ENCODE results near the gene ARID5B.

ARID5B gene

GRCh38 chr10:62037166-62037831 lies 135.8 kb downstream of the ARID5B start:
- DNase-seq: peak; percentile 21

- peak; percentile 19 for DNase-seq
These were observed 136.6 kb downstream of the ARID5B start for GRCh38 chr10:62037890-62038608.

GRCh38 chr10:62038609-62039190 lies 137.2 kb downstream of the ARID5B start:
- DNase-seq: peak; percentile 62

- no peak for DNase-seq
These were observed 138.5 kb downstream of the ARID5B start for GRCh38 chr10:62039954-62040353.

DNA sequence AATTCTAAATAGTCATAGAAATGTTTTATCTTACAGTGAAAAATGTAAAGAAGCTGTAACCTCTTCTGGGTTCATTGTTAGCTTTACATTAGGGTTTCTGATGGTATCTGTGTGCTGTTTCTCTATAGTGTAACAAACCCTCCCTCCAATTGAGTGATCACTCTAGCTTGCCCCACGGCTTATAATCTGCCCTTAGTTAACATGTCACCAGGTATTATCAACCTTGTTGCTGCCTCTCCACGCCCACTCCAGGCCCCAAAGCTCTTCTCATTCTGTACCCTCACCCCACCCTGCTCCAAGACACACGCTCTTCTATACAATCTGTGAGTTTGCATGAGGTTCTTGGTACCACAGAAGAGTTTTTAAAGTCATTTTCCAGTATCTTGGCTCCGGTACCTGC lies 139.4 kb downstream of the ARID5B start:
- no peak for DNase-seq

GRCh38 chr10:62043421-62044021 lies 142.0 kb downstream of the ARID5B start:
- DNase-seq: no peak

DNA sequence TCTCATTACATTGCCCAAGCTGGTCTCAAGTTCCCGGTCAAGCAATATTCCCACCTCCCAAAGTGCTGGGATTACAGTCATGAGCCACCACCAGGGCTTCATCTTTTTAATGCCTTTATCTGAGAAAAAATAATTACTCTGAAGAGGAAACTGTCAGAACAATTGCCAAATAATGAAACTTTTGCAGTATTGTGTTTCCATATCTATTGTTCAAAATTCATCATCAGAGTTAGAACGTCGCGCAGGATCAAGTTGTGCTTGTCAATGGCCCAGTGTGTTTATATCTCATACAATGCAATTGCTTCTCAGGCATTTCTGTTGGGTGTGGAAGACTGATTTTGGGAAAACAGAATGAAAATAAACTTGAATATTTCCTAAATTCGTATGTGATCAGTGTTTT lies 143.1 kb downstream of the ARID5B start:
- DNase-seq: no peak

DNA sequence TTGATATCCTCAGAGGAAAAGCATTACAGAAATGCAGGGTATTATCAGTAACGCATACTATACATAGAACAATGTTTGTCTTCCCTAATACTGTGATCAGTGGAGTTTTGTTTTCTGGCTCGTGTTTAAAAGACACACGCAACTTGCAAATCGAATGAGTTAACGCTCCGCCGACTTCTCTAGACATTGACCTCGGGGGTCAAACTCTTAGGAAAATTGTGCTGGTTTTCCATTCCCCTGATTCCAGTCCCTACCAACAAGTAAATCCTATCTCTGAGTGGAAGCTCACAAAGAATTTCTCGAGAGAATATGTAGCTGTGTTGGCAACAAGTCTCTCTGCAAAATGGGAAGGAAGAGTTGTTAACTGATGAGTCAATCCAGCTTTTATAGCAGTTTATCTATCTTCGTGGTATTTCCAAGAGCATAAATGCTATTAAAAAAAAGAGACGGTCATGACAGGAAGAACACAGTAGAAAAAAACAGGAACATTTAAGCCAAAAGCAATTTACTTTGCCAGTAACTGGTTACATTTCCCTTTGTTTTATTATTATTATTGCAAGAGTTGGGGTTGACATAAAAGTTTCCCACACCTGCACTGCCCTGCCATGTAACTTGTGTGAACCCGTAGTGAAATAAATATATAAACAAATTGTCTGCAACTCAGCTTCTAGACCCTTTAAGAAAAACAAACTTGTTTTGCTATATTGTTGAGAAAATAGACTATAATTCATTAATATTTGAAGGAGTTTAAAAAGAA lies 144.4 kb downstream of the ARID5B start:
- DNase-seq: no peak

DNA sequence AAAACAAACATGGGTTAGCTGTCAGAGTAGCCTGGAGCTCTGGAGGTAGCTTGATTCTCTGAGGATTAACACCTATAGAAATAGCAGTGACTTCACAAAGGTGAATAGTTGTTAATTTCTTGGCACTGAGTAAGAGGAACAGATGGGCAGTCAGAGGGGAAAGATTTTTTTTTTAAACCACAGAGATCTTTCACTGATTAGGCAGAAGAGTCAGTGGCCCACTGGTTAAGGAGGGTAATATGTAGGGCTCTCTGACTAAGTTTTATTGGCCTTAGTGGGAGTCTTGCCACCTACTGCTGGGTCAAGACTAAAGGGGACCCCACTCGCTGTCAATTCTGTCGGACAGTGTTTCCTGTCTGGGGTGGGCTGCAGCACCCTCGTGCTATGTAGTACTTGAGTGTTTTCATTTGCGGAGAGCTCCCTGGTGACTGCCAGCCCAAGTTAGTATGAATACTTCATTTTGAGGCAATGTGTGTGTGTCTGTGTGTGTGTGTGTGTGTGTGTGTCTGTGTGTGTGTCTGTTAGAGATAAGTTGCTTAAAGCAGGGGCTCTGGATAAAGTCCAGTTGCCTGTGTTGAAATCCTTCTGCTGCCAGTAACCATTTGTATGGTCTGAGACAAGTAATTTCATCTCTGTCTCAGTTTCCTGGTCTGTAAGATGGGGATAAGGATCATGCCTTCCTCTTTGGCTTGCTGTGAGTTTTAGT lies 145.2 kb downstream of the ARID5B start:
- no peak for DNase-seq

DNA sequence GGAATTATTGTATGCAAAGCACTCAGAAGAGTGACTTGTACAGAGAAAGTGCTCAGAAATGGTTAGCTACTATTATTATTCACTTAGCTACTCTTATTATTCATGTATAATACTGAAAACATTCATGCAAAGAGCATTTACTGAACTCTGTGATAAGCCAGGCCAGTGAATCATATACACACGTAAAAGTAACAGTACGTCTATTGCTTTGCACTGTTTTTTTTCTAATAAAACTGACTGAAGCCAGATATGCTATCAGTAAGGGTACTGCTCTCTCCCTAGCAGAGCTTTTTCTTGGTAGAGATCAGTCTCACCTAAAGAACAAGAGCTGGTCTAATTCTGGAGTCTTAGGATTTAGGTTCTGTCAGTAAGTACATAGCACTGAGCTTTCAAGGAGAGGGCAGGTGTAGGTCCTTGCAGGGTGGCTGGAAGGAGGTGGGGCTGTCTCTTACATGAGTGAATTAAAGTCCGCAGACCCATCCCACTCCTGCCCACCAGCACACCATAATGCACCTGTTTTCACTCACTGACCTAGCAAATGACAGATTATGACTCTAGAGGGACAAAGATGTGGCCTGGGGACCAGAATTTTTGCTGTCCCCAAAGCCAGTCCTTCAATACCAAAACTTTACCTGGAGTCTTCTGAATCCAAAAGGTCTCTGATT lies 145.9 kb downstream of the ARID5B start:
- DNase-seq: no peak

DNA sequence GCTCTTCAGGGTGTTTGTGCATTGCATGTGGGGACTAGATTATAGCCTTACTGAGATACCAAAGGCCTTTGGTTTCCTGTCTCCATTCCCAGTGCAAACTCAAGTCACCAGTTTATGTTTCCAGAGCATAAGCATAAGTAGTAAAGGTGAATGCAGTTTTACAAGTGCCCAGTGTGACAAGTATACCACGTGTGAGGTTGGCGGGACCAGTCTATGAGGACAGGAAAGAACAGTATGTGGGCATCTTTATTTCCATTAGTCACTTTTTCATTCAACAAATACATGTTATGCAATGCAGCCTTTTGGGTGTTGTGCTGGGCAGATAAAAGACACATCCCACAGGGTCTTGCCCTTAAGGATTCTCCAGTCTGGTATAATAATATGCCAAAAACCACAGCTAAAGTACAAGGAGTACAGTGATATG lies 146.5 kb downstream of the ARID5B start:
- no peak for DNase-seq

- DNase-seq: no peak
These were observed 147.0 kb downstream of the ARID5B start for GRCh38 chr10:62048470-62048869.

- peak; percentile 48 for DNase-seq
These were observed 147.6 kb downstream of the ARID5B start for GRCh38 chr10:62048919-62049623.

GRCh38 chr10:62049624-62050345 lies 148.3 kb downstream of the ARID5B start:
- no peak for DNase-seq

GRCh38 chr10:62050346-62050892 lies 148.9 kb downstream of the ARID5B start:
- no peak for DNase-seq

- DNase-seq: no peak
These were observed 149.5 kb downstream of the ARID5B start for GRCh38 chr10:62050893-62051433.

GRCh38 chr10:62052276-62052675 lies 150.8 kb downstream of the ARID5B start:
- DNase-seq: no peak

- DNase-seq: no peak
These were observed 152.4 kb downstream of the ARID5B start for GRCh38 chr10:62053860-62054259.

DNA sequence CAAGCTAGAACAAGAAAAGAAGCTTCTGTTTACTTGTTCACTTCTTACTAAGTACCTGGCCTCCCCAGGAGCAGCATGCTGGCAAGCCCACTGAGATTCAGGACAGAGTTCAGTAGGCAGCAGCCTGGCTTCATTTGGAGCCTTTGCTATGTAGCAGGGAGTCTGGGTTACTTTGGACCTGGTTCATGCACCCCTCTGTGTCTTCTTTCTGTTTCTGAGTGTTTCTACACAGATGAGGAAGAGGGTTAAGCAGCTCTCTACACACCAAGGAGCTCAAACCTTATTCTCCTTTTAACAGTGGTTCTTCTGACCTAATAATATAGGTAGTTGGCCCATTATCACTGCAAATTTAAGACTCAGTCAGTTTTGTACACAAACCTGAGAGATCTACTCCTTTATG lies 152.9 kb downstream of the ARID5B start:
- DNase-seq: no peak

DNA sequence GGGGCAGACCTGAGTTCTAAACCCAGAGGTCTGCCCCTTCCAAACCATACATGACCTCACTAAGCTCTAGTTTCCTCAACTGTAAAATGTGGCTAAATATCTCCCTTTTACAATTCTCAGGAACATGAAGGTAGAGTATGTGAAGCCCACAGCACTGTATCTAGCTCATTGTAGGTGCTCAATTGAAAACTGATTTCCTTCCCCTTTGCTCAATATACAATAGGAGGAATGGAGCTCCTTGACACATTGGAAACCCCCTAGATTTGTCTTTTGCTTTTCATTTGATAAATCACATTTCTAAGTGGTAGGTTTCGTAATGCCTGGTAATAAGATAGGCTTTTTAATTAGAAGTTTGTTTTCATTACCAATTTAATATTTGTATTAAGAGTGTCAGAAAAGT lies 153.3 kb downstream of the ARID5B start:
- no peak for DNase-seq
